CD4-positive, alpha-beta T cell (primary cell): Measurements from ENCODE around the gene NDUFB6. TPM values are rescaled to one million over a fixed set of nuclear protein-coding genes. Genes with fewer than 3 reads are reported as not detected.

Experiments used
- ATAC-seq: fragments of 200-7000 bp; cut with Tn5 transposase; one replicate; pipeline ENCODE4 v1.10.0; 2022; ENCODE audit warnings: mild to moderate bottlenecking; ENCODE audit not compliant: poor library complexity
- CTCF ChIA-PET: fragments of 350-600 bp; sonication (Branson Sonifier 250); formaldehyde crosslinking; loops from one replicate; lab custom pipeline; 2021; ENCODE audit warnings: antibody characterized with exemption, inconsistent platforms; lab: Charles Lee
- POLR2A ChIA-PET: fragments of 350-600 bp; sonication (Branson Sonifier 250); formaldehyde crosslinking; loops from one replicate; lab custom pipeline; 2021; ENCODE audit warnings: antibody characterized with exemption, inconsistent platforms; lab: Charles Lee
- DNase-seq, 14 experiments: peaks; one replicate each; pipeline ENCODE4 v3.0.0-alpha.2; 2013 to 2020; ENCODE audit warnings: mixed read lengths in 2 of 14
- H3K27ac ChIP-seq, 2 donors: one replicate each; pipeline versions ENCODE4 v1.5.1 to v1.7.0; 2013; ENCODE audit warnings: low read length in 2 of 2, low read depth in 1 of 2, mild to moderate bottlenecking in 1 of 2
- H3K27me3 ChIP-seq, 2 experiments: 1 replicate in 1 of 2; 2 replicates in 1 of 2; pipeline versions ENCODE4 v1.6.1 to v1.7.0; 2013; ENCODE audit warnings: low read length in 2 of 2, control low read depth in 1 of 2, mild to moderate bottlenecking in 1 of 2, moderate library complexity in 1 of 2; ENCODE audit not compliant: insufficient read depth in 2 of 2, control insufficient read depth in 1 of 2
- H3K36me3 ChIP-seq: one replicate; pipeline ENCODE4 v1.6.1; 2013; ENCODE audit warnings: low read length, control low read depth; ENCODE audit not compliant: insufficient read depth
- H3K4me1 ChIP-seq: one replicate; pipeline ENCODE4 v1.6.1; 2013; ENCODE audit warnings: low read length, control low read depth; ENCODE audit not compliant: insufficient read depth
- H3K4me3 ChIP-seq: one replicate; pipeline ENCODE4 v1.5.1; 2013; ENCODE audit warnings: mild to moderate bottlenecking, low read length, moderate library complexity
- H3K9me3 ChIP-seq, 2 experiments: 1 replicate in 1 of 2; 2 replicates in 1 of 2; pipeline versions ENCODE4 v1.6.1 to v1.7.0; 2013; ENCODE audit warnings: low read length in 2 of 2, mild to moderate bottlenecking in 2 of 2, control low read depth in 1 of 2, moderate library complexity in 1 of 2; ENCODE audit not compliant: control insufficient read depth in 1 of 2, insufficient read depth in 1 of 2
- H3K27ac Mint-ChIP-seq: one replicate; pipeline ENCODE4 v1.8.0; 2020; ENCODE audit warnings: mixed read lengths
- H3K27me3 Mint-ChIP-seq: one replicate; pipeline ENCODE4 v1.8.0; 2021; ENCODE audit warnings: mixed read lengths
- H3K36me3 Mint-ChIP-seq: one replicate; pipeline ENCODE4 v1.8.0; 2021; ENCODE audit warnings: low read depth, mixed read lengths
- H3K4me1 Mint-ChIP-seq: one replicate; pipeline ENCODE4 v1.8.0; 2021; ENCODE audit warnings: low read depth, mixed read lengths
- H3K4me3 Mint-ChIP-seq: one replicate; pipeline ENCODE4 v1.8.0; 2020; ENCODE audit warnings: mild to moderate bottlenecking, mixed read lengths
- H3K9me3 Mint-ChIP-seq: one replicate; pipeline ENCODE4 v1.8.0; 2020; ENCODE audit warnings: mixed read lengths
- intact Hi-C, 2 experiments: fragments of 100-400 bp; cut with DNase I in 1 of 2; cut with micrococcal nuclease in 1 of 2; formaldehyde crosslinking; loops; one replicate each; pipeline versions ENCODE4 v1.15.1 to v1.9.0; 2023 to 2025; cut with DNase I, micrococcal nuclease
- total RNA-seq, 174 experiments: library from RNA in 2 of 174; stranded (reverse) in 2 of 174; gene quantifications; one replicate each; pipeline ENCODE4 v1.2.3 and lab custom pipeline; 2021 to 2026
- TF ChIP-seq, protein P1 (sequence below): fragments of 200-600 bp; IDR thresholded peaks from one replicate; pipeline ENCODE4 v1.8.0; 2022; ENCODE audit warnings: antibody characterized with exemption, mild to moderate bottlenecking

NDUFB6 gene
- total RNA-seq, 2 experiments from 2014 or later = 11.9 to 12.3 TPM

- no peaks in the 10 kb centered on the region for H3K9me3 Mint-ChIP-seq
- peaks cover 54% of the 10 kb centered on the region for H3K36me3 Mint-ChIP-seq
- TF ChIP-seq, protein P1, sequence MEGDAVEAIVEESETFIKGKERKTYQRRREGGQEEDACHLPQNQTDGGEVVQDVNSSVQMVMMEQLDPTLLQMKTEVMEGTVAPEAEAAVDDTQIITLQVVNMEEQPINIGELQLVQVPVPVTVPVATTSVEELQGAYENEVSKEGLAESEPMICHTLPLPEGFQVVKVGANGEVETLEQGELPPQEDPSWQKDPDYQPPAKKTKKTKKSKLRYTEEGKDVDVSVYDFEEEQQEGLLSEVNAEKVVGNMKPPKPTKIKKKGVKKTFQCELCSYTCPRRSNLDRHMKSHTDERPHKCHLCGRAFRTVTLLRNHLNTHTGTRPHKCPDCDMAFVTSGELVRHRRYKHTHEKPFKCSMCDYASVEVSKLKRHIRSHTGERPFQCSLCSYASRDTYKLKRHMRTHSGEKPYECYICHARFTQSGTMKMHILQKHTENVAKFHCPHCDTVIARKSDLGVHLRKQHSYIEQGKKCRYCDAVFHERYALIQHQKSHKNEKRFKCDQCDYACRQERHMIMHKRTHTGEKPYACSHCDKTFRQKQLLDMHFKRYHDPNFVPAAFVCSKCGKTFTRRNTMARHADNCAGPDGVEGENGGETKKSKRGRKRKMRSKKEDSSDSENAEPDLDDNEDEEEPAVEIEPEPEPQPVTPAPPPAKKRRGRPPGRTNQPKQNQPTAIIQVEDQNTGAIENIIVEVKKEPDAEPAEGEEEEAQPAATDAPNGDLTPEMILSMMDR = no peak
- no peak overlapping the region for H3K4me3 ChIP-seq
- DNase-seq (no peak), ATAC-seq (no peak)
- H3K4me3 Mint-ChIP-seq = no peak overlapping the region
- intact Hi-C loops = loop anchor here (5.0 to 10.0 kb wide), 2 partner anchors 473 to 610 kb away; partner anchors contain the start of genes B4GALT1 (in 1 of the 2) and DNAJA1 (in 1 of the 2)
- H3K27ac Mint-ChIP-seq = peak overlapping the region; percentile 99
- ChIA-PET CTCF (interaction anchor here (2.1 to 2.4 kb wide), 2 partner anchors 18 to 176 kb away, joined by 7 to 8 read pairs; partner anchors contain the start of gene NDUFB6), POLR2A (interaction anchor here (2.0 kb wide), 1 partner anchor 18 kb away, joined by 9 read pairs; the partner anchor contains the start of gene NDUFB6)
- H3K4me1 Mint-ChIP-seq = peaks cover 55% of the 10 kb centered on the region
- H3K9me3 ChIP-seq = no peaks in the 10 kb centered on the region
- H3K27me3 ChIP-seq = no peaks in the 10 kb centered on the region
- no peaks in the 10 kb centered on the region for H3K27me3 Mint-ChIP-seq
- no peak overlapping the region for H3K27ac ChIP-seq
- H3K4me1 ChIP-seq = peaks cover 24% of the 10 kb centered on the region
- peaks cover 4% of the 10 kb centered on the region for H3K36me3 ChIP-seq
Observed at GRCh38 chr9:32554591-32554990, 18.4 kb downstream of the NDUFB6 start.

- no peaks in the 10 kb centered on the region for H3K27me3 ChIP-seq
- Mint-ChIP-seq H3K27me3 (no peaks in the 10 kb centered on the region), H3K27ac (peak overlapping the region; percentile 99), H3K9me3 (no peaks in the 10 kb centered on the region), H3K36me3 (peaks cover 49% of the 10 kb centered on the region), H3K4me3 (peak overlapping the region; percentile 65), H3K4me1 (peaks cover 55% of the 10 kb centered on the region)
- intact Hi-C loops = loop anchor here (5.0 to 10.0 kb wide), 2 partner anchors 473 to 611 kb away; partner anchors contain the start of genes B4GALT1 (in 1 of the 2) and DNAJA1 (in 1 of the 2)
- H3K4me3 ChIP-seq = no peak overlapping the region
- peaks cover 24% of the 10 kb centered on the region for H3K4me1 ChIP-seq
- H3K27ac ChIP-seq = no peak overlapping the region
- no peaks in the 10 kb centered on the region for H3K9me3 ChIP-seq
- ChIA-PET CTCF (interaction anchor here (2.1 to 2.4 kb wide), 2 partner anchors 19 to 175 kb away, joined by 7 to 8 read pairs; partner anchors contain the start of gene NDUFB6), POLR2A (interaction anchor here (2.0 kb wide), 1 partner anchor 18 kb away, joined by 9 read pairs; the partner anchor contains the start of gene NDUFB6)
- H3K36me3 ChIP-seq = peaks cover 4% of the 10 kb centered on the region
- ATAC-seq = no peak
- TF ChIP-seq, protein P1 = no peak
- no peak for DNase-seq
Observed at GRCh38 chr9:32554107-32554506, 18.9 kb downstream of the NDUFB6 start.

DNA sequence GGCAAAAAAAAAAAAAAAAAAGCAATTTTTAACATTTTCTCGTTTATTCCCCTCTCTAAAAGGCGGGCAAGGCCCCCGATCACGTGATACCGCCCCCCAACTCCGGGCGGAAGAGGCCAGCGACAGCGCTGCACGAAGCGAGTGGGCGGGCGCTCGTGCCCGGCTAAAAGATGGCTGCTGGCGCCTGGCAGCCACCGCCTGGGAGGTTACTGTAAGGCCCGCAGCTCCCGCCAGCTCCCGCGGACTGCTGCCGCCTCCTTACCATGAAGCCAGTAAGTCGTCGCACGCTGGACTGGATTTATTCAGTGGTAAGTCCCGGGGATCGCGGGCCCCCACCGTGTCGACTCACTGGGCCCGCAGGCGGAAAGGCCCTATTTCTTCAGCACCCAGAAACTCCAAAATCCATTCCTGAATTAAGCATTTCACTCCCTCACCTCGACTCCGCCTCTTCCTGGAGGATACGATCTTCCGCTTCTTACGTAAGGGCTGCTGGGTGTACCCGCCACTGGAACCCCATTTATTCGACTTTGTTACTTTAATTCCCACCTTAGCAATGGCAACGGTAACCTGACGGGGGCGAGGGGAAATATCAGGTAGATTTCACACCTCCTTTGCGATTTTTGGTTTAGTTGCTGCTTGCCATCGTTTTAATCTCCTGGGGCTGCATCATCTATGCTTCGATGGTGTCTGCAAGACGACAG, 20.6 kb downstream of the NDUFB6 start, which contains the start of the genes SMIM27 and TOPORS:
Gene SMIM27, plus strand, starts transcription at position 156 of the 701 bp plus-strand sequence. Its CDS starts 108 bp downstream, at position 264.
Gene TOPORS, minus strand, starts transcription at position 415 of the 701 bp plus-strand sequence. Its CDS starts 150 bp downstream, at position 265.
- CTCF ChIA-PET = interaction anchor here (0.7 to 4.3 kb wide), 4 partner anchors 21 to 1498 kb away, joined by 3 to 45 read pairs (median 29); partner anchors contain the start of genes NDUFB6 and RIGI

More for the DNA sequence above, 20.6 kb downstream of the NDUFB6 start, which contains the start of the genes SMIM27 and TOPORS:
- no peaks in the 10 kb centered on the region for H3K27me3 Mint-ChIP-seq
- H3K36me3 ChIP-seq = peaks cover 4% of the 10 kb centered on the region
- ATAC-seq (peak; percentile 61), DNase-seq (peak; percentile 76 to 96 (median 88))
- H3K4me1 Mint-ChIP-seq = peaks cover 61% of the 10 kb centered on the region
- peak within 1 kb of the TSS; percentile 96 to 97 for H3K27ac ChIP-seq
- no peaks in the 10 kb centered on the region for H3K9me3 Mint-ChIP-seq
- intact Hi-C loops = loop anchor here (1.0 to 10.0 kb wide), 4 partner anchors 20 to 612 kb away; partner anchors contain the start of genes B4GALT1 (in 1 of the 2), DNAJA1 (in 1 of the 2) and RIGI (in 1 of the 2)
- peak within 1 kb of the TSS; percentile 99 for H3K27ac Mint-ChIP-seq
- TF ChIP-seq, protein P1 = no peak
- no peaks in the 10 kb centered on the region for H3K9me3 ChIP-seq
- POLR2A ChIA-PET = interaction anchor here (1.1 to 5.2 kb wide), 7 partner anchors 21 to 473 kb away, joined by 3 to 127 read pairs (median 23); partner anchors contain the start of genes ACO1, DNAJA1, NDUFB6 and RIGI
- H3K4me1 ChIP-seq = peaks cover 30% of the 10 kb centered on the region
- peaks cover 45% of the 10 kb centered on the region for H3K36me3 Mint-ChIP-seq
- peak within 1 kb of the TSS; percentile 86 for H3K4me3 ChIP-seq
- H3K27me3 ChIP-seq = no peaks in the 10 kb centered on the region
- peak within 1 kb of the TSS; percentile 95 for H3K4me3 Mint-ChIP-seq
